SK-MEL-5 (cell line): Measurements from ENCODE around the gene ABCB10. TPM values are rescaled to one million over a fixed set of nuclear protein-coding genes. Genes with fewer than 3 reads are reported as not detected.
"Not testable (repeated sequence)": the region's sequence is repeated elsewhere in the genome, so short reads cannot be mapped to it uniquely, and the experiment has no call there.

Source experiments
- DNase-seq: peaks from one replicate; pipeline ENCODE4 v3.0.0-alpha.2; 2016; ENCODE audit warnings: low read depth, low spot score
- in situ Hi-C: cut with HindIII; loops from 2 replicates; pipeline ENCODE4 v1.10.0; 2016; ENCODE audit warnings: low sequenced_read_pairs, high pct_unique_total_duplicates, low pct_unique_long_range_greater_than_20kb
- total RNA-seq: library from RNA; depleted of rRNA; stranded (reverse); fragments of >200 nt; shearing (Covaris generic); gene quantifications from 2 replicates; pipeline ENCODE4 v1.2.3, GENCODE V29; 2014

Gene ABCB10
- total RNA-seq, 1 experiment from 2014 or later = 20.0 TPM

- in situ Hi-C loops = no loop called here
- peak; percentile 11 for DNase-seq
Observed at GRCh38 chr1:229578168-229579058, 19.9 kb upstream of the ABCB10 start.

GRCh38 chr1:229574679-229575442 lies 16.4 kb upstream of the ABCB10 start:
- in situ Hi-C loops = no loop called here
- no peak for DNase-seq

GRCh38 chr1:229572286-229572685 lies 13.8 kb upstream of the ABCB10 start:
- in situ Hi-C loops = no loop called here
- DNase-seq = no peak

- in situ Hi-C loops = no loop called here
Observed at GRCh38 chr1:229570891-229571516, 12.5 kb upstream of the ABCB10 start.

GRCh38 chr1:229570305-229570704 lies 11.8 kb upstream of the ABCB10 start:
- in situ Hi-C loops = no loop called here
- DNase-seq = no peak

More at GRCh38 chr1:229570891-229571516, 12.5 kb upstream of the ABCB10 start:
- DNase-seq = no peak

GRCh38 chr1:229567109-229567868 lies 8.8 kb upstream of the ABCB10 start:
- DNase-seq = no peak
- in situ Hi-C loops = no loop called here

- in situ Hi-C loops = no loop called here
- DNase-seq = no peak
Observed at GRCh38 chr1:229563701-229564100, 5.2 kb upstream of the ABCB10 start.

GRCh38 chr1:229563241-229563640 lies 4.7 kb upstream of the ABCB10 start:
- no peak for DNase-seq
- in situ Hi-C loops = no loop called here

- no peak for DNase-seq
- in situ Hi-C loops = no loop called here
Observed at GRCh38 chr1:229562686-229563085, 4.2 kb upstream of the ABCB10 start.

GRCh38 chr1:229561141-229561540 lies 2.6 kb upstream of the ABCB10 start:
- in situ Hi-C loops = no loop called here

GRCh38 chr1:229560124-229560523 lies 1.6 kb upstream of the ABCB10 start:
- DNase-seq, in situ Hi-C loops: not testable (repeated sequence)

More at GRCh38 chr1:229561141-229561540, 2.6 kb upstream of the ABCB10 start:
- no peak for DNase-seq

GRCh38 chr1:229559336-229559801 lies 862 bp upstream of the ABCB10 start:
- DNase-seq, in situ Hi-C loops: not testable (repeated sequence)

- no peak for DNase-seq
- in situ Hi-C loops = no loop called here
Observed at GRCh38 chr1:229557913-229558414, 543 bp downstream of the ABCB10 start.

- in situ Hi-C loops = no loop called here
- DNase-seq = no peak
Observed at GRCh38 chr1:229557200-229557850, 1.2 kb downstream of the ABCB10 start.

- in situ Hi-C loops = no loop called here
- DNase-seq = no peak
Observed at GRCh38 chr1:229554886-229555621, 3.5 kb downstream of the ABCB10 start.

- in situ Hi-C loops = no loop called here
Observed at GRCh38 chr1:229553621-229554130, 4.8 kb downstream of the ABCB10 start.

More at GRCh38 chr1:229553621-229554130, 4.8 kb downstream of the ABCB10 start:
- no peak for DNase-seq
